ENCODE data around the gene DNAI4.

DNAI4 gene

DNA sequence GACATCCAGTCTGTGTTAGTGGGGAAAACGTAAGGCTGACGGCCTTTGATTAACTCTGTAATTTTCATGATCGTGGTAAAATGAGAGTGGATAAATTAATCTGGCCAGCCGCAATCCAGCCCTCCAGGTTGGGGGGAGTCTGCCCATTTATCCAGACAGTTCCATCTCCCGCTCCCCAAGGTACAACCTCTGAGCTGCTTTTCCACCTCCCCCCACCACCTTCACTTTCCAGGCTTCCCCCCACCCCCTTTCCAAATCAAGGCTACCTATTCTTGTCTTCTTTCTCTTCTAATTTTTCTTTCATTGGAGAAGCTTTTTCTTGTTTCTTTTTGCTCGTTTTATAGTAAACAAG lies 6.1 kb upstream of the DNAI4 start:
- H3K79me1 ChIP-seq (ENCODE audit: low read length) = peaks cover 9% of the 10 kb centered on the region
- H3K4me1 ChIP-seq (ENCODE audit: control insufficient read depth in 1 of 2, insufficient read depth in 2 of 2, low read length in 2 of 2) = no peaks in the 10 kb centered on the region
- peak overlapping the region; percentile 66 for H3K14ac ChIP-seq (ENCODE audit: low read length)
- no peaks in the 10 kb centered on the region for H3K9me3 ChIP-seq (ENCODE audit: insufficient read depth, low read depth, low read length)
- H3K9ac ChIP-seq (ENCODE audit: low read length) = peak overlapping the region; percentile 97
- H2BK120ac ChIP-seq (ENCODE audit: insufficient read depth, low read length, poor library complexity) = peak overlapping the region; percentile 78
- H3K4ac ChIP-seq (ENCODE audit: low read depth, low read length) = peak overlapping the region; percentile 77
- peak overlapping the region; percentile 58 for H4K12ac ChIP-seq (ENCODE audit: low read depth, low read length)
- peak overlapping the region; percentile 77 for H4K91ac ChIP-seq (ENCODE audit: low read depth, low read length)
- peak overlapping the region; percentile 87 for H4K8ac ChIP-seq (ENCODE audit: low read depth, low read length)
- H2BK5ac ChIP-seq (ENCODE audit: low read depth, low read length, poor library complexity) = peak overlapping the region; percentile 64
- peak overlapping the region; percentile 96 for H3K27ac ChIP-seq (ENCODE audit: low read depth, low read length)
- H3K27me3 ChIP-seq (ENCODE audit: insufficient read depth, low read length) = no peaks in the 10 kb centered on the region
- peak overlapping the region; percentile 56 for H2AFZ ChIP-seq (ENCODE audit: insufficient read depth, low read length, poor library complexity)
- peak overlapping the region; percentile 97 for H3K4me2 ChIP-seq (ENCODE audit: low read length)
- H3K36me3 ChIP-seq (ENCODE audit: control insufficient read depth in 1 of 2, insufficient read depth in 2 of 2, low read length in 2 of 2) = no peaks in the 10 kb centered on the region
- peak overlapping the region; percentile 18 for H2AK5ac ChIP-seq (ENCODE audit: low read length)
- H3K4me3 ChIP-seq (ENCODE audit: low read depth, low read length) = peak overlapping the region; percentile 93
- no CpG with 5 or more reads among the region's 6 CpGs for WGBS (ENCODE audit: extremely low coverage, insufficient coverage, insufficient read length)
- H3K18ac ChIP-seq (ENCODE audit: low read length) = peak overlapping the region; percentile 87
- no peak for DNase-seq
- H2BK12ac ChIP-seq (ENCODE audit: low read length) = peak overlapping the region; percentile 58
- H3K23ac ChIP-seq (ENCODE audit: low read length) = no peak overlapping the region
- peaks cover 8% of the 10 kb centered on the region for H3K79me2 ChIP-seq (ENCODE audit: control insufficient read depth, insufficient read depth, low read length, poor library complexity)

DNA sequence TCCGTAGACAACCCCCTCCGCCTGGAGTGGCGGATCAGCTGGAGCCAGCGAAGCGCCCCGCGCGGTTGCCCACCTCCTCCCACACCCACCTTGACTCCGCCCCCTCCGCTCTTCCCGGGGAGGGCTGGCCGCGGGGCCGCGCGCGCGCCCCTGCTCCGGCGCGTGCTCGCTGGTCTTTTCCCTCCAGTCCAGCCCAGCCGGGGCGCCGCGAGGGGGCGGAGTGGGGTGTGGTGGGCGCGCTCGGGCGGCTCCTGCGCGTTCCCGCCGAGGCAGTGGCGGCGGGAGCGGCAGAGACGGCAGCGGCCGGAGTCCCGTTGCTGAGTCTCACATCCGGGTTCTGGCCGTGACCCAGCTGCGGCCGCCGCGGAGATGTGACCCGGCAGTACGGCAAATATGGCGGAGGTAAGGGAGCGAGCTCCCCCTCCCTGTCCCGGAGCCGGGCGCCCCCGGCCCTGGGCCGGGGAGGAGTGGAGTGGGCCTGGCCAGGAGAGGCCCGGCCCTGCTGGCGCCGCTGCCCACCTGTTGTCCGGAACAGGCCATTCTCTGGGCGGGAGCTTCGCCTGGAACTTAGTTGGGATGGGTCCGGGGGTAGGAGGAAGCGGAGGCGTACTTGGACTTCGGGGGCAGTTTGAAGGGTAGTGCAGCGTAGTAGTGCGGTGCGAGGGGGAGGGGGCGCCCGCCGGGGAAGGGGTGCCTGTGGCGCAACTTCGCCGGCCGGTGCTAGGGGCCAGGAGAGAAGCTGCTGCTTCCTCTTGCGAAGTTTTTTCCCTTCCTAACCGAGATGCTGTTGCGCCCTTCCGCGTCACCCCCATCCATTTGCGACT lies 5.6 kb upstream of the DNAI4 start:
- no CpG with 5 or more reads among the region's 83 CpGs for WGBS (ENCODE audit: extremely low coverage, insufficient coverage, insufficient read length)

DNA sequence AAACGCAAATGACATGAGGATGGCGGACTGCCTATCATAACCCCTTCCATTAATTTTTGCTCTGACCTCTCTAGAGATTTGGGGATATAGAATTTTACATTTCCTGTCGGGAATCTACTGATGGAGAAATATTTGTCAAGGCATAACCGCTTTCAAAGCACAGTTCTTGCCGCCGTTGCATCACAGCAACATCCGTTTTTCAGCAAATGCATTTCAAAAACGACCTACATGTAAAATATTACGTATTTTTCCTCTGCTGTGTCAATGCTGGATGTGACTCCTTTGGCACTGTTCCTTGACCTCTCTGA lies 5.0 kb upstream of the DNAI4 start:
- H4K91ac ChIP-seq (ENCODE audit: low read depth, low read length) = no peak overlapping the region
- no CpG with 5 or more reads among the region's 9 CpGs for WGBS (ENCODE audit: extremely low coverage, insufficient coverage, insufficient read length)
- H2AK5ac ChIP-seq (ENCODE audit: low read length) = no peak overlapping the region
- no peak overlapping the region for H2BK120ac ChIP-seq (ENCODE audit: insufficient read depth, low read length, poor library complexity)
- H3K27me3 ChIP-seq (ENCODE audit: insufficient read depth, low read length) = no peaks in the 10 kb centered on the region
- H4K12ac ChIP-seq (ENCODE audit: low read depth, low read length) = no peak overlapping the region
- peak overlapping the region; percentile 62 for H2AFZ ChIP-seq (ENCODE audit: insufficient read depth, low read length, poor library complexity)
- no peak overlapping the region for H2BK5ac ChIP-seq (ENCODE audit: low read depth, low read length, poor library complexity)
- H3K23ac ChIP-seq (ENCODE audit: low read length) = no peak overlapping the region
- peaks cover 15% of the 10 kb centered on the region for H3K79me1 ChIP-seq (ENCODE audit: low read length)
- peak overlapping the region; percentile 18 for H3K9ac ChIP-seq (ENCODE audit: low read length)
- H3K9me3 ChIP-seq (ENCODE audit: insufficient read depth, low read depth, low read length) = no peaks in the 10 kb centered on the region
- no peak overlapping the region for H4K8ac ChIP-seq (ENCODE audit: low read depth, low read length)
- peaks cover 10% of the 10 kb centered on the region for H3K79me2 ChIP-seq (ENCODE audit: control insufficient read depth, insufficient read depth, low read length, poor library complexity)
- no peak overlapping the region for H3K18ac ChIP-seq (ENCODE audit: low read length)
- H3K36me3 ChIP-seq (ENCODE audit: control insufficient read depth in 1 of 2, insufficient read depth in 2 of 2, low read length in 2 of 2) = no peaks in the 10 kb centered on the region
- peak overlapping the region; percentile 65 for H3K4me2 ChIP-seq (ENCODE audit: low read length)
- H2BK12ac ChIP-seq (ENCODE audit: low read length) = no peak overlapping the region
- H3K4ac ChIP-seq (ENCODE audit: low read depth, low read length) = no peak overlapping the region
- no peak overlapping the region for H3K4me3 ChIP-seq (ENCODE audit: low read depth, low read length)
- no peak overlapping the region for H3K14ac ChIP-seq (ENCODE audit: low read length)
- no peak overlapping the region for H3K27ac ChIP-seq (ENCODE audit: low read depth, low read length)
- H3K4me1 ChIP-seq (ENCODE audit: control insufficient read depth in 1 of 2, insufficient read depth in 2 of 2, low read length in 2 of 2) = no peaks in the 10 kb centered on the region
- no peak for DNase-seq

More for the DNA sequence above, 5.6 kb upstream of the DNAI4 start:
- H2BK12ac ChIP-seq (ENCODE audit: low read length) = no peak overlapping the region
- no peaks in the 10 kb centered on the region for H3K27me3 ChIP-seq (ENCODE audit: insufficient read depth, low read length)
- peak overlapping the region; percentile 62 for H2AFZ ChIP-seq (ENCODE audit: insufficient read depth, low read length, poor library complexity)
- no peaks in the 10 kb centered on the region for H3K9me3 ChIP-seq (ENCODE audit: insufficient read depth, low read depth, low read length)
- H4K91ac ChIP-seq (ENCODE audit: low read depth, low read length) = peak overlapping the region; percentile 77
- H4K12ac ChIP-seq (ENCODE audit: low read depth, low read length) = peak overlapping the region; percentile 58
- H4K8ac ChIP-seq (ENCODE audit: low read depth, low read length) = peak overlapping the region; percentile 87
- peak overlapping the region; percentile 97 for H3K9ac ChIP-seq (ENCODE audit: low read length)
- H3K4ac ChIP-seq (ENCODE audit: low read depth, low read length) = peak overlapping the region; percentile 77
- peaks cover 12% of the 10 kb centered on the region for H3K79me1 ChIP-seq (ENCODE audit: low read length)
- peak overlapping the region; percentile 66 for H3K14ac ChIP-seq (ENCODE audit: low read length)
- peak overlapping the region; percentile 18 for H2AK5ac ChIP-seq (ENCODE audit: low read length)
- peaks cover 8% of the 10 kb centered on the region for H3K79me2 ChIP-seq (ENCODE audit: control insufficient read depth, insufficient read depth, low read length, poor library complexity)
- H3K4me2 ChIP-seq (ENCODE audit: low read length) = peak overlapping the region; percentile 97
- H2BK120ac ChIP-seq (ENCODE audit: insufficient read depth, low read length, poor library complexity) = peak overlapping the region; percentile 78
- peak overlapping the region; percentile 93 for H3K4me3 ChIP-seq (ENCODE audit: low read depth, low read length)
- H3K18ac ChIP-seq (ENCODE audit: low read length) = peak overlapping the region; percentile 87
- H3K27ac ChIP-seq (ENCODE audit: low read depth, low read length) = peak overlapping the region; percentile 96
- peak overlapping the region; percentile 64 for H2BK5ac ChIP-seq (ENCODE audit: low read depth, low read length, poor library complexity)
- DNase-seq = peak; percentile 90 to 96
- no peaks in the 10 kb centered on the region for H3K36me3 ChIP-seq (ENCODE audit: control insufficient read depth in 1 of 2, insufficient read depth in 2 of 2, low read length in 2 of 2)
- no peak overlapping the region for H3K23ac ChIP-seq (ENCODE audit: low read length)
- H3K4me1 ChIP-seq (ENCODE audit: control insufficient read depth in 1 of 2, insufficient read depth in 2 of 2, low read length in 2 of 2) = no peaks in the 10 kb centered on the region

DNA sequence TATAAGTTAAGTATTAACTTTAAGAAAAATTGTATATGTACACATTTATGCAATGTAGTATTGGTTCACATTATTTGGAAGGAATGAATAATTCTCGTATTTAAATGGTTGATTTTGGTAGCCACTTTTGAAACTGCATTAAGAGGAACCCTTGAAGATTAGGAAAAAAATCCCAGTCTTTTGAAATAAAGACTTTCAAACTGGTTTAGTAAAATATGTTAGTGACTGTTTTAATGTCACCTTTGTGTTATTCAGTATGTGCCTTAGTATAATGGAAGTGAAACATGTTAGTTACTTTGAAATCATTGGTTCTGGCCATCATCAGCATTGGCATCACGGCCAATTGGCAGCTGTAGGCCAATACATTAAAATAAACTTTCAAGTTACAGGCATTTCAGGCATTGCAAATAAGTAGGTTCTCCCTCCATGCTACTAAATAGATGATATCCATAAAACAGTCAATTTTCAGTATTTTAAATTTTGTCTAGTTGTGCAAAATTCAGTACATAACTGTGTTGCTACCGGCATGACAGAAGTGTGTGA lies 4.6 kb upstream of the DNAI4 start:
- H4K12ac ChIP-seq (ENCODE audit: low read depth, low read length) = no peak overlapping the region
- H3K79me1 ChIP-seq (ENCODE audit: low read length) = peaks cover 17% of the 10 kb centered on the region
- peaks cover 10% of the 10 kb centered on the region for H3K79me2 ChIP-seq (ENCODE audit: control insufficient read depth, insufficient read depth, low read length, poor library complexity)
- no peak overlapping the region for H2BK5ac ChIP-seq (ENCODE audit: low read depth, low read length, poor library complexity)
- no peak overlapping the region for H3K4me3 ChIP-seq (ENCODE audit: low read depth, low read length)
- H2BK12ac ChIP-seq (ENCODE audit: low read length) = no peak overlapping the region
- no peak overlapping the region for H3K14ac ChIP-seq (ENCODE audit: low read length)
- H4K91ac ChIP-seq (ENCODE audit: low read depth, low read length) = no peak overlapping the region
- no peaks in the 10 kb centered on the region for H3K36me3 ChIP-seq (ENCODE audit: control insufficient read depth in 1 of 2, insufficient read depth in 2 of 2, low read length in 2 of 2)
- no peak overlapping the region for H4K8ac ChIP-seq (ENCODE audit: low read depth, low read length)
- no peak overlapping the region for H2AFZ ChIP-seq (ENCODE audit: insufficient read depth, low read length, poor library complexity)
- peak overlapping the region; percentile 65 for H3K4me2 ChIP-seq (ENCODE audit: low read length)
- H3K9ac ChIP-seq (ENCODE audit: low read length) = no peak overlapping the region
- H3K9me3 ChIP-seq (ENCODE audit: insufficient read depth, low read depth, low read length) = no peaks in the 10 kb centered on the region
- no peak overlapping the region for H2AK5ac ChIP-seq (ENCODE audit: low read length)
- H3K18ac ChIP-seq (ENCODE audit: low read length) = no peak overlapping the region
- no peaks in the 10 kb centered on the region for H3K4me1 ChIP-seq (ENCODE audit: control insufficient read depth in 1 of 2, insufficient read depth in 2 of 2, low read length in 2 of 2)
- no peaks in the 10 kb centered on the region for H3K27me3 ChIP-seq (ENCODE audit: insufficient read depth, low read length)
- no peak overlapping the region for H3K4ac ChIP-seq (ENCODE audit: low read depth, low read length)
- no peak for DNase-seq
- H3K27ac ChIP-seq (ENCODE audit: low read depth, low read length) = no peak overlapping the region
- H3K23ac ChIP-seq (ENCODE audit: low read length) = no peak overlapping the region
- no CpG with 5 or more reads among the region's 3 CpGs for WGBS (ENCODE audit: extremely low coverage, insufficient coverage, insufficient read length)
- no peak overlapping the region for H2BK120ac ChIP-seq (ENCODE audit: insufficient read depth, low read length, poor library complexity)
